Keratinocyte (primary cell): Measurements from ENCODE around the gene SSPN. TPM values are rescaled to one million over a fixed set of nuclear protein-coding genes. Genes with fewer than 3 reads are reported as not detected.

Experiments used
- DNase-seq: peaks from one replicate; pipeline ENCODE4 v3.0.0-alpha.2; 2011; ENCODE audit warnings: low read depth, missing footprints, low spot score
- FAIRE-seq: peaks from 2 replicates; lab custom pipeline; 2011; peaks lifted over from hg19 to GRCh38; lab: Jason Lieb, UNC
- H2AFZ ChIP-seq: 2 replicates; pipeline ENCODE4 v1.6.0; 2012; ENCODE audit warnings: low read length, control low read depth, inconsistent platforms; ENCODE audit not compliant: control insufficient read depth
- H3K27ac ChIP-seq: 2 replicates; pipeline ENCODE4 v1.5.1; 2011; ENCODE audit warnings: low read length; ENCODE audit not compliant: control insufficient read depth, insufficient read depth
- H3K27me3 ChIP-seq: 3 replicates; pipeline ENCODE4 v1.6.0; 2011; ENCODE audit warnings: low read length; ENCODE audit not compliant: control insufficient read depth, insufficient read depth; ENCODE audit errors: extremely low read depth
- H3K36me3 ChIP-seq, 2 experiments: 2 replicates in 1 of 2; 3 replicates in 1 of 2; pipeline ENCODE4 v1.5.1; 2011; ENCODE audit warnings: low read length in 2 of 2, mild to moderate bottlenecking in 1 of 2; ENCODE audit not compliant: control insufficient read depth in 2 of 2, insufficient read depth in 2 of 2; ENCODE audit errors: extremely low read depth in 1 of 2
- H3K4me1 ChIP-seq: 3 replicates; pipeline ENCODE4 v1.5.1; 2011; ENCODE audit warnings: low read length; ENCODE audit not compliant: control insufficient read depth, insufficient read depth; ENCODE audit errors: extremely low read depth
- H3K4me2 ChIP-seq: 3 replicates; pipeline ENCODE4 v1.6.0; 2011; ENCODE audit warnings: low read depth, low read length; ENCODE audit not compliant: control insufficient read depth, insufficient read depth; ENCODE audit errors: extremely low read depth
- H3K4me3 ChIP-seq, 3 experiments: fragments of 200-600 bp in 1 of 3; sonication (generic) in 1 of 3; 2 replicates in 2 of 3; 3 replicates in 1 of 3; pipeline ENCODE4 v1.5.1; 2011 to 2016; ENCODE audit warnings: low read length in 3 of 3, mild to moderate bottlenecking in 3 of 3, control low read depth in 2 of 3, inconsistent platforms in 1 of 3, low read depth in 1 of 3, mixed read lengths in 1 of 3, mixed run types in 1 of 3, moderate library complexity in 1 of 3; ENCODE audit not compliant: control insufficient read depth in 2 of 3, insufficient read depth in 2 of 3; ENCODE audit errors: extremely low read depth in 1 of 3
- H3K79me2 ChIP-seq: 2 replicates; pipeline ENCODE4 v1.6.0; 2012; ENCODE audit warnings: low read length; ENCODE audit not compliant: control insufficient read depth, insufficient read depth
- H3K9ac ChIP-seq: 3 replicates; pipeline ENCODE4 v1.6.0; 2011; ENCODE audit warnings: low read length; ENCODE audit not compliant: control insufficient read depth, insufficient read depth; ENCODE audit errors: extremely low read depth
- H3K9me1 ChIP-seq: 3 replicates; pipeline ENCODE4 v1.6.0; 2011; ENCODE audit warnings: low read length; ENCODE audit not compliant: control insufficient read depth, insufficient read depth; ENCODE audit errors: extremely low read depth
- H3K9me3 ChIP-seq: 2 replicates; pipeline ENCODE4 v1.5.1; 2012; ENCODE audit warnings: low read depth, low read length; ENCODE audit not compliant: control insufficient read depth
- H4K20me1 ChIP-seq: 3 replicates; pipeline ENCODE4 v1.6.0; 2011; ENCODE audit warnings: low read length; ENCODE audit not compliant: control insufficient read depth, insufficient read depth; ENCODE audit errors: extremely low read depth
- EZH2 ChIP-seq: IDR thresholded peaks from one replicate; pipeline ENCODE4 v1.6.1; 2012; ENCODE audit warnings: inconsistent platforms, mild to moderate bottlenecking, low read length, moderate library complexity
- dilution Hi-C: fragments of 300-500 bp; cut with MboI; formaldehyde crosslinking; loops from one replicate; pipeline ENCODE4 v1.7.0; 2020; ENCODE audit warnings: low sequenced_read_pairs; ENCODE audit not compliant: extremely low pct_ligation_motif_present
- polyA plus RNA-seq, 5 experiments: library from polyadenylated mRNA; depleted of rRNA in 3 of 5; stranded (reverse) in 3 of 5; stranded (forward) in 1 of 5; unstranded in 1 of 5; fragments of >200 nt; gene quantifications; 1 replicate in 1 of 5; 2 replicates in 3 of 5; 3 replicates in 1 of 5; pipeline versions ENCODE4 v1.2.1 to v1.2.3, GENCODE V29; 2011 to 2012; ENCODE audit warnings: missing spikeins in 2 of 5, low read depth in 1 of 5, low replicate concordance in 1 of 5
- TF ChIP-seq, protein P1 (sequence below), 3 experiments: IDR thresholded peaks in 1 of 3; conservative IDR thresholded peaks in 1 of 3; optimal IDR thresholded peaks in 1 of 3; 2 replicates in 2 of 3; 3 replicates in 1 of 3; pipeline versions ENCODE3 to v1.5.1; 2011; ENCODE audit warnings: low read length in 3 of 3, mild to moderate bottlenecking in 3 of 3, moderate library complexity in 2 of 3, control low read depth in 1 of 3, inconsistent platforms in 1 of 3; ENCODE audit not compliant: insufficient read depth in 2 of 3; ENCODE audit errors: extremely low read depth in 1 of 3

SSPN gene
- polyA plus RNA-seq, 1 donor (not counting 4 experiments of a cell fraction or from before 2014, with no cell fraction given): 1.0 TPM

DNA sequence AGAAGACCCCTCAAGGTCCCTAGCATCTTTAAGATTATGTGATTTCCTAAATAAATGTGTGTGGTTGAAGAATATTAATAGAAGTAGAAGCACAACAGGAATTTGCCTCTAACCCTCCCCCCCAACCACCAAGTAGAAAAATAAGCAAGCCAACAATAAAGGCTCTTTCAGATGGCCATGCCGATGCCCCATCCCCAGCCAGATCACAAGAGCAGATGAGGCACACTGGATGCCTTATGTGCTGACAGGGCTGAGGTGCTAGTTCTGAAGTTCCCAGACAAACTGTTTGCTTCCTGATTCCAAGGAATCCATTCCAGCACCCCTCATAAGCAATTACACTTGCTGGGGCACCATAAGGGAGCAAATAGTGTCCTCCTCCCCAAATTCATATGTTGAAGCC, 90.0 kb downstream of the SSPN start:
- no peak for FAIRE-seq
- Histone ChIP-seq H3K36me3 (no peaks in the 10 kb centered on the region), H3K4me3 (no peak overlapping the region), H3K4me2 (no peak overlapping the region), H3K4me1 (peaks cover 20% of the 10 kb centered on the region), H3K9me3 (no peaks in the 10 kb centered on the region), H3K27ac (no peak overlapping the region), H4K20me1 (no peaks in the 10 kb centered on the region), H3K79me2 (no peaks in the 10 kb centered on the region), H3K9ac (no peak overlapping the region), H3K9me1 (peaks cover 2% of the 10 kb centered on the region), H2AFZ (no peak overlapping the region), H3K27me3 (no peaks in the 10 kb centered on the region)
- no peak for TF ChIP-seq EZH2
- TF ChIP-seq, protein P1, sequence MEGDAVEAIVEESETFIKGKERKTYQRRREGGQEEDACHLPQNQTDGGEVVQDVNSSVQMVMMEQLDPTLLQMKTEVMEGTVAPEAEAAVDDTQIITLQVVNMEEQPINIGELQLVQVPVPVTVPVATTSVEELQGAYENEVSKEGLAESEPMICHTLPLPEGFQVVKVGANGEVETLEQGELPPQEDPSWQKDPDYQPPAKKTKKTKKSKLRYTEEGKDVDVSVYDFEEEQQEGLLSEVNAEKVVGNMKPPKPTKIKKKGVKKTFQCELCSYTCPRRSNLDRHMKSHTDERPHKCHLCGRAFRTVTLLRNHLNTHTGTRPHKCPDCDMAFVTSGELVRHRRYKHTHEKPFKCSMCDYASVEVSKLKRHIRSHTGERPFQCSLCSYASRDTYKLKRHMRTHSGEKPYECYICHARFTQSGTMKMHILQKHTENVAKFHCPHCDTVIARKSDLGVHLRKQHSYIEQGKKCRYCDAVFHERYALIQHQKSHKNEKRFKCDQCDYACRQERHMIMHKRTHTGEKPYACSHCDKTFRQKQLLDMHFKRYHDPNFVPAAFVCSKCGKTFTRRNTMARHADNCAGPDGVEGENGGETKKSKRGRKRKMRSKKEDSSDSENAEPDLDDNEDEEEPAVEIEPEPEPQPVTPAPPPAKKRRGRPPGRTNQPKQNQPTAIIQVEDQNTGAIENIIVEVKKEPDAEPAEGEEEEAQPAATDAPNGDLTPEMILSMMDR (optimal IDR thresholded peaks at IDR 0.05 in 1 of 3, IDR thresholded peaks at IDR 0.05 in 1 of 3, conservative IDR thresholded peaks at IDR 0.05 in 1 of 3; ENCODE audit: extremely low read depth in 1 of 3, insufficient read depth in 2 of 3, low read length in 3 of 3): no peak
- DNase-seq: no peak
- dilution Hi-C loops: no loop called here

DNA sequence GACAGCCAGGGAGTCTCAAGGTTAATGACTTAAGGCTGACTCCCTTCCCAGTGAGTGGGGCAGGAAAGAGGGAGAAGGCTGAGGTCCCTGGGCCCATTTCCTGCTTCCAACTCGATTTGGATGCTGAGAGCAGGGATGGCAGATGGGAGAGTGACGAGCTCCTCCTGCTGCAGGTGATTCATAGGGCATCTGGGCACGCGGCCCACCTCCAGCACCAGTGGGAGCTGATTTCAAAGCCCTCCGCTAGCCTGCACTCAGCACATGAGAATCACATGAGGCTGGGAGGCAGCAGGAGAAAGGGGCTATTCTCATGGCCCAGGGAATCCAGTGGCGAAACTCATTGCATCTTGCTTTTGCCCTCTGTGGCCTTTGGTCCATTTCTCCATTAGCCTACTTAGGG, 90.8 kb downstream of the SSPN start:
- H2AFZ ChIP-seq: no peak overlapping the region
- TF ChIP-seq EZH2: no peak
- TF ChIP-seq, protein P1 (optimal IDR thresholded peaks at IDR 0.05 in 1 of 3, IDR thresholded peaks at IDR 0.05 in 1 of 3, conservative IDR thresholded peaks at IDR 0.05 in 1 of 3; ENCODE audit: extremely low read depth in 1 of 3, insufficient read depth in 2 of 3, low read length in 3 of 3): no peak
- no peaks in the 10 kb centered on the region for H3K36me3 ChIP-seq
- H3K4me3 ChIP-seq: no peak overlapping the region
- no peaks in the 10 kb centered on the region for H4K20me1 ChIP-seq
- no peak overlapping the region for H3K27ac ChIP-seq
- DNase-seq (no peak), FAIRE-seq (no peak)
- H3K9me1 ChIP-seq: peaks cover 2% of the 10 kb centered on the region
- H3K9me3 ChIP-seq: no peaks in the 10 kb centered on the region
- H3K79me2 ChIP-seq: no peaks in the 10 kb centered on the region
- no peak overlapping the region for H3K9ac ChIP-seq
- dilution Hi-C loops: no loop called here
- H3K4me1 ChIP-seq: peaks cover 20% of the 10 kb centered on the region
- H3K4me2 ChIP-seq: no peak overlapping the region
- H3K27me3 ChIP-seq: no peaks in the 10 kb centered on the region
